Right cardiac atrium (tissue), 5 donors: ENCODE measurements around the gene RAPGEF5. TPM values are rescaled to one million over a fixed set of nuclear protein-coding genes. Genes with fewer than 3 reads are reported as not detected.

ENCODE experiments used
- ATAC-seq, 2 donors: fragments of 200-7000 bp; cut with Tn5 transposase; one replicate each; pipeline versions ENCODE4 v1.8.0 to v1.9.1; 2020; ENCODE audit warnings: moderate library complexity in 2 of 2, mild to moderate bottlenecking in 1 of 2
- DNase-seq, 3 donors: peaks; one replicate each; pipeline ENCODE4 v3.0.0-alpha.2; 2020
- H3K27ac ChIP-seq: one replicate; pipeline ENCODE4 v1.5.1; 2013; ENCODE audit warnings: mild to moderate bottlenecking, low read length, control low read depth, moderate library complexity
- H3K27me3 ChIP-seq: one replicate; pipeline ENCODE4 v1.6.1; 2013; ENCODE audit not compliant: control insufficient read depth, insufficient read depth
- H3K4me1 ChIP-seq: one replicate; pipeline ENCODE4 v1.6.1; 2013; ENCODE audit warnings: low read length; ENCODE audit not compliant: control insufficient read depth, insufficient read depth
- H3K4me3 ChIP-seq: one replicate; pipeline ENCODE4 v1.5.1; 2013; ENCODE audit warnings: low read length, control low read depth
- H3K9me3 ChIP-seq: one replicate; pipeline ENCODE4 v1.6.1; 2013; ENCODE audit warnings: low read length; ENCODE audit not compliant: control insufficient read depth
- WGBS: extraction: QIAGEN DNeasy Blood & Tissue Kit; methylation state at CpG from one replicate; pipeline ENCODE4 v1.1.7; 2013; 5-methylcytosine and 5-hydroxymethylcytosine counted together
- intact Hi-C, 4 donors: fragments of 100-400 bp; cut with DNase I; formaldehyde crosslinking; loops; one replicate each; pipeline versions ENCODE4 v1.11.0 to v1.14.0; 2022 to 2023
- polyA plus RNA-seq: library from polyadenylated mRNA; stranded (reverse); fragments of 200-250 nt; gene quantifications from one replicate; pipeline ENCODE4 v1.2.3, GENCODE V29; 2013
- total RNA-seq, 4 donors: library from RNA; stranded (reverse); fragmentation: NEBNext Ultra II Directional; extraction: Animal tissue kit (Norgen Biotek cat#: 25700); gene quantifications; one replicate each; pipeline ENCODE4 v1.2.1, GENCODE V29; 2021
- donor health status: healthy with polysubstance abuse.
- donor health status: DM: no; HTN: yes; CAD: no.
- donor health status: DM: no; HTN: no; CAD: no.
- donor health status: DM: no; HTN: yes; CAD: no; lungs with severe emphysema.
- donor health status: DM: yes; HTN: yes; CAD: no.

The RAPGEF5 gene
- total and polyA plus RNA-seq, 5 donors, result 8.7 to 30.8 (median 27.2) TPM

DNA sequence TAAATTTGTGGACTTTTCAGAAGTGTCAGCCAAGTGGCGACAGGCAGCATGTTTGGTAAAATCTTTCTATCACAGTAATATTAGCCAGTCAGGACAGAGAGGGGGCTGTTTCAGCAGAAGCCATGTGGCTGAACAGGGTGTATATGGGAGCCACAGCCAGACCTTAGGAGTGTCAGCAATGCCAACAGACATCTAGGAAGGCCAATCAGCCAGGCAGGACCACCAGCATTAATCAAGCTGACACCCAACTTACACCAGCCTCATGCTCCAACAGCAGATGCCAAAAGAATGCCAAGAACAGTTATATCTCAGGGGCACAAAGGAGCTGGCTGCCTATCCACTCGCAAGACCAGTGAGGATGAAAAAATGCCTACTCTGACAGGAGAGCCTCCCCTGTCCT, 54.8 kb downstream of the RAPGEF5 start:
- intact Hi-C loops, result no loop called here
- no peaks in the 10 kb centered on the region for H3K27me3 ChIP-seq
- no peak overlapping the region for H3K27ac ChIP-seq
- ATAC-seq (no peak), DNase-seq (no peak)
- H3K4me1 ChIP-seq, result no peaks in the 10 kb centered on the region
- no peaks in the 10 kb centered on the region for H3K9me3 ChIP-seq
- 83% methylated on average over 2 of the region's 2 CpGs for WGBS
- no peak overlapping the region for H3K4me3 ChIP-seq

DNA sequence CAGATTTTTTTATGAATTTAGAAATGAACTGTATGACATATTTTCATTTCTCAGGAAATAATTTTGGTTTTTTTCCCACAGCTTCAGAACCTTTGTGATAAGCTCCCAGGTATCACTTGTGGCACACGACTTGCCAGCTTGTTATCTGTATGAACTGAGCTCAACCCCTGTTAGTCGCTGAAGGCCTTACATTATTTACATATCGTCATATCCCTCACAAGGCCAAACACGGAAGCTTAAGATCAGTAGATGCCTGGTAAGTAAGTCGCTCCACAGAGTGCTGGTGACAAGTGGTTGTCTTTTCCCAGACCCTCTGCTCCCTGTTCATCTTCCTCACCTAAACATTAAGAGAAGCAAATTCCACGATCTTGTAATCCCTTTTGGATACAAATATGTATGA, 55.2 kb downstream of the RAPGEF5 start:
- no peak for DNase-seq
- intact Hi-C loops, result no loop called here
- WGBS, result 62% methylated on average over 6 of the region's 6 CpGs

DNA sequence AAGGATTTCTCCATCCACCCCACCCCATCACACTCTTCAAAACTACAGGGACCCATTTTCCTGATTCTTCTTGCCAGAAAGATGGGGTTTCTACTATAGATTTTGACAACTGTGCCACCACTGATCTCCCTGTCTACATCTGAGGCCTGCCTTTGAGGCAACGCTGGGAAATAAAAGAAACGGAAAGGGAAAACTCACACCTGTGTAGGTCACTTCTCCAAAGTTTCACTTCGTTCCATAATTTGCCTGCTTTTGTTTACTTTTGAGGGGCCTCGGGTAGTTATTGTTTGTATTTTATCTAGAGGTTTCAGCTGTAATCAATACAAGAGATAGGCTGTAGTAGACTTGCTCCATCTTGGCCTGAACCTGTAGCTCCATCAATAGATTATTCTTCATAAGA, 56.1 kb downstream of the RAPGEF5 start:
- no peak for ATAC-seq

More for the DNA sequence above, 55.2 kb downstream of the RAPGEF5 start:
- Histone ChIP-seq H3K27me3 (no peaks in the 10 kb centered on the region), H3K9me3 (no peaks in the 10 kb centered on the region), H3K4me1 (no peaks in the 10 kb centered on the region), H3K27ac (no peak overlapping the region), H3K4me3 (no peak overlapping the region)
- ATAC-seq, result no peak

DNA sequence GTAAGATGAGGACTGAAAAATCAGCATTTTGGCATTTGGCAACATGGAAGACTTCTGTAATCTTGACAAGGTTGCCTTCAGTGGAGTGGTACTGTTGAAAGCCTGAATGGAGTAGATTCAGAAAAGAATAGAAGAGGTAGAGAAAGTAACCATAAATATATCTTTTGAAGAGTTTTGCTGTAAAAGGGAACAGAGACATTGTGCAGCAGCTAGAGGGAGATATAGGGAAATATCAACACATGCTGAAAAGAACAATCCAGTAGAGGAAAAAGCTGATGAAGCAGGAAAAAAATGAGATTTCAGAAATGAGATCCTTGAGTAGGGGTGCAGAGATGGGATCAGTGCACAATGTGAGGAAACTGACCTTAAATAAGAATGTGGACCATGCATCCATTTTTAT, 60.0 kb downstream of the RAPGEF5 start:
- Histone ChIP-seq H3K9me3 (no peaks in the 10 kb centered on the region), H3K27ac (no peak overlapping the region), H3K27me3 (no peaks in the 10 kb centered on the region), H3K4me3 (no peak overlapping the region), H3K4me1 (no peaks in the 10 kb centered on the region)
- intact Hi-C loops, result loop anchor here in 2 of 4 donors (10.0 kb wide), 2 partner anchors 178 to 192 kb away; no protein-coding TSS in a partner anchor
- DNase-seq (no peak), ATAC-seq (no peak)

More for the DNA sequence above, 56.1 kb downstream of the RAPGEF5 start:
- Histone ChIP-seq H3K9me3 (no peaks in the 10 kb centered on the region), H3K27ac (no peak overlapping the region), H3K4me1 (no peaks in the 10 kb centered on the region), H3K4me3 (no peak overlapping the region), H3K27me3 (no peaks in the 10 kb centered on the region)
- intact Hi-C loops, result no loop called here
- WGBS, result 95% methylated on average over 4 of the region's 4 CpGs
- no peak for DNase-seq

DNA sequence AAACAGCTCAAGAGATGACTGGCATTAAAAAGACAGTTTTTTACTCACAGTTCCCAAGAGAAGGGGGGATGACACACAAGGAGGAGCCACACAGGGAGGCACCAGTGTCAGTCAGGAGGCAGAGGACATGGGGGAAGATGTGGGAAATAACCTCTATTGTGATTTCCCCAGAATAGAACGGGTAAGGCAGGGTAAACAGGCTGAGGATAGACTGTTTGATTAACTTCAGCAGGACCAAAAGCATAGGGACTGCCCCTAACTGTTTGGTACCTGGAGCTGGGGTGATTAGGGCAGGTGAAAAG, 60.7 kb downstream of the RAPGEF5 start:
- 74% methylated on average over 1 of the region's 1 CpG for WGBS

DNA sequence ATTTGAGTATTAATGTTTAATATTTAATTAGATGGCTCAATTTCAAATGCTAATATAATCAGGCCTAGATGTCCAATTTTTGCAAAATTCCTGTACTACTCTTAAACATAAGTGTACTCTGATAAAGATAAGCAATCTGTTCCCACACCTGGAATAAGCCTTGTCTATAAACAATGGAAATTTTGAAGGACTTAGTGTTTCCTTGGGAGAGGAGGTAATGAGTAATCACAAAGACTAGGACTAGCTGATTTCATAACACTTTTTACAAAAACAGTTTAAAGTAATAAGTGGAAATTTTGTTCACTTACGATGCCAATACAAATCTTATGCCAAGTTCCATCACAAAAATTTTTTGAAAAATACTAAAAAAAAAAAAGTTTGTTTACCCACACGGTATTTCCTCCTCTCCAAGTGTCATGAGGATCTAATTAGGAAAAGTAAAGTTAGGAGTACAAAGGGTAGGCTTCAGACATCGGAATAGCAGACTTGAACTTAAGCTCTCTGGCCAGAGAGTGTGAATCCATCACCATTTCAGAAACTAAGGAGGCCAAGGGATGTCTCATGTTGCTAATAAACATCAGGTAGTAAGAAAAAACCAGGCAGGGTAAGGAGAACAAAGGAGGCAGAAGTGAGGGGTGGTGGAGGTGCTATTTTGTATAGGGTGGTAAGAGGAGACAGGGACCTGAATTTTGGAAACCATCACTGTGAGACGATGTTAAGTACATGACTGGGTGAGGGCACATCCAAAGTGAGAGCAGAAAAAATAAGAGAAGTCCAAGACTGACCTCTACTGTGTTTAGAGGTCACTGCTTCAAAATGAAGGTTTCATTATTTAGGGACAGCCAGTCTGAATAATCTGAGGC, 61.3 kb downstream of the RAPGEF5 start:
- intact Hi-C loops, result loop anchor here in 2 of 4 donors (10.0 kb wide), 2 partner anchors 179 to 191 kb away; no protein-coding TSS in a partner anchor
- 51% methylated on average over 4 of the region's 4 CpGs for WGBS
- H3K27ac ChIP-seq, result no peak overlapping the region
- ATAC-seq (peak; percentile 57 to 75), DNase-seq (no peak)
- H3K4me3 ChIP-seq, result no peak overlapping the region
- no peaks in the 10 kb centered on the region for H3K27me3 ChIP-seq
- no peaks in the 10 kb centered on the region for H3K4me1 ChIP-seq
- no peaks in the 10 kb centered on the region for H3K9me3 ChIP-seq

More for the DNA sequence above, 60.7 kb downstream of the RAPGEF5 start:
- no peaks in the 10 kb centered on the region for H3K4me1 ChIP-seq
- H3K27ac ChIP-seq, result no peak overlapping the region
- no peaks in the 10 kb centered on the region for H3K27me3 ChIP-seq
- no peak for ATAC-seq
- H3K4me3 ChIP-seq, result no peak overlapping the region
- no peak for DNase-seq
- intact Hi-C loops, result loop anchor here in 2 of 4 donors (10.0 kb wide), 2 partner anchors 179 to 191 kb away; no protein-coding TSS in a partner anchor
- no peaks in the 10 kb centered on the region for H3K9me3 ChIP-seq

DNA sequence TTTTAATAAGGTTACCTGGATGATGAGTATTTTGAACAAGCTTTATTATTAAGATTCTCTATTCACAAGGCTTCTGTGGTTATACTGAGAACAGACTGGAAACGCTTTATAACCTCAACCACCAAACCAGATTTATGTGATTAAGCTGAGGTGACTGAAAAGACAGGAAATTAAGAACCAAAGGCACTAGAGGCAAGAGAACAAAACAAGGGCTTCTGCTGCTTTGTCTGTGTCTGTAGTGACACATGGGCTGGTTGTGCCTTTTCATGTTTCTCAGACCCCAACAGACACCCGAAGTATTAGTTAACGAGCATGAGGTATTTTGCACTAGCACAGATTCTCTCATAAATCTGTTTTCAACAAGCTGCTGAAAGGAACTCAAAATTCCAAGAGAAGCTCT, 64.4 kb downstream of the RAPGEF5 start:
- intact Hi-C loops, result loop anchor here in 2 of 4 donors (10.0 kb wide), 2 partner anchors 182 to 188 kb away; no protein-coding TSS in a partner anchor
- no peak for DNase-seq
- WGBS, result 70% methylated on average over 3 of the region's 3 CpGs

DNA sequence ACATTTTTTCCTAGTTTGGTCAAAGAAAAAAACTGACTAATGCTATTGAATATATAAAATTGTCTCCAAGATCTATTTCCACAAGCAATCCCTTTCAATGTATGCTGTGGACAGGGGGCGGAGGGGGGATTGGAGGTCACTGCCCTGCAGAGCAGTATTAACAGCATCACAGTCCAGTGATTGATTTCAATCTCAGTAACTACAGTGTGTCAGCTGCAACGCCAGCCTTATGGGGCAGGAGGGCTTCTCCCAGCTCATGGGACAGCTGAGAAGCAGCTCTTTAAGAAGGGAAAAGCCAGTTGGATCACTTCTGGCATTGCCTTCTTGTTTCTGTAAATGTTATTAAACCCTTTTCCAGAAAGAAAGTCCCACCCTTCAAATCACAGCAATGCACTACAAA, 65.0 kb downstream of the RAPGEF5 start:
- no peak for DNase-seq
- no peak for ATAC-seq
- H3K9me3 ChIP-seq, result no peaks in the 10 kb centered on the region
- no peak overlapping the region for H3K4me3 ChIP-seq
- intact Hi-C loops, result loop anchor here in 2 of 4 donors (10.0 kb wide), 2 partner anchors 183 to 187 kb away; no protein-coding TSS in a partner anchor
- WGBS, result 86% methylated on average over 2 of the region's 2 CpGs
- no peaks in the 10 kb centered on the region for H3K27me3 ChIP-seq
- no peaks in the 10 kb centered on the region for H3K4me1 ChIP-seq
- H3K27ac ChIP-seq, result no peak overlapping the region

More for the DNA sequence above, 64.4 kb downstream of the RAPGEF5 start:
- Histone ChIP-seq H3K27ac (no peak overlapping the region), H3K9me3 (no peaks in the 10 kb centered on the region), H3K4me1 (no peaks in the 10 kb centered on the region), H3K27me3 (no peaks in the 10 kb centered on the region), H3K4me3 (no peak overlapping the region)
- ATAC-seq, result no peak

DNA sequence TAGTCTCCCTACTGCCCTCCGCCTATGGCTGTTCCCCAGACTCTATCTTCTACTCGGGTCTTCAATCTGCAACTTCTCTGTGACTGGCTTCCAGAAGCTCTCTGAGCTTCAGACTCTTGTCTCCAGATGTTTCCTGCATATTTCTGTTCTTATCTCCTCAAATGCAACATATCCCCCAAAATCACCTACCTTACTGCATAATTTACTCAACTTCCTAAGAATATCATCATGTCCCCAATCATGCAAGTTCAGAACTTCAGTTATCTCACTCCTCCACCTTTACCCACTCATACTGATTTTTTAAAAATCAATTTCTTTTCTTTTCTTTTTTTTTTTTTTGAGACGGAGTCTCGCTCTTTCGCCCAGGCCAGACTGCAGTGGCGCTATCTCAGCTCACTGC, 68.8 kb downstream of the RAPGEF5 start:
- ATAC-seq, result no peak
- intact Hi-C loops, result no loop called here

DNA sequence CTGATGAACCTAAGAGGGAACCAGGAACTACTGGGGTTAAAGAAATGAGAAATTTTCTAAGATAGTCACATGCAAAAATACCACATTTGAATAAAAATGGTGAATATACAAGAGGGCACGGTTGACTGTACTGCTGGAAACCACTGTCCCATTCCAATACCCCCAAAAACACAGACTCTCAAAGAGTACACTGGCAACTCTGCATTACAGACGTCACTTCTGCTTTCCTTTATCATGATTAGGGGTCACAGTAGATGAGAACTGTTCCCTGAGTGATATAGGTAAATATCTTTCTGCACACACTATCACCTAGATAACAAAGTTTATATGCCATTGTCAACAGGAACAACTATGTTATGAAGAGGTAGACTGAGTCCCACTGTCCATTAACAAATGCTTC, 69.5 kb downstream of the RAPGEF5 start:
- Histone ChIP-seq H3K27ac (no peak overlapping the region), H3K27me3 (no peaks in the 10 kb centered on the region), H3K4me3 (no peak overlapping the region), H3K9me3 (no peaks in the 10 kb centered on the region), H3K4me1 (no peaks in the 10 kb centered on the region)
- no peak for ATAC-seq
- WGBS, result 83% methylated on average over 2 of the region's 2 CpGs
- intact Hi-C loops, result no loop called here
- DNase-seq, result no peak

More for the DNA sequence above, 68.8 kb downstream of the RAPGEF5 start:
- Histone ChIP-seq H3K4me3 (no peak overlapping the region), H3K4me1 (no peaks in the 10 kb centered on the region), H3K27ac (no peak overlapping the region), H3K27me3 (no peaks in the 10 kb centered on the region), H3K9me3 (no peaks in the 10 kb centered on the region)
- no peak for DNase-seq
- 83% methylated on average over 6 of the region's 6 CpGs for WGBS

DNA sequence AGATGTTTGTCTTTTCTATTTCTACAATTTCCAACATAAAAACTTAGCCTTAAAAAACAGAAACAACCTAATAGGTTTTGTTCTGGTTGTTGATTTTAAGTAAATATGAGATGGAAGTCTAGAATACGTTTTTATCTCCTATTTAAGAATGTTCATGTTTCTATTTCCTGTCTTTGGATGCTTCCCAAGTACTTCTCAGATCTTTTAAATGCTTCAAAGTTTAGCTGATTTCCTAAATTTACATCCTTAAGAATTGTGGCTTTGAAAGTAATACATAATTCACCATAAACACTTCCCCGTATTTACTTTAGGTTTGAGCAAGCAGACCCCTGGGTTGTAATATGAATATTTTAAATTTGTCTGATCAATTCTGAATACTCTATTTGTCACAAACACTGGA, 70.5 kb downstream of the RAPGEF5 start:
- Histone ChIP-seq H3K9me3 (no peaks in the 10 kb centered on the region), H3K27me3 (no peaks in the 10 kb centered on the region), H3K4me3 (no peak overlapping the region), H3K27ac (no peak overlapping the region), H3K4me1 (no peaks in the 10 kb centered on the region)
- ATAC-seq (no peak), DNase-seq (no peak)
- WGBS, result 48% methylated on average over 2 of the region's 2 CpGs
- intact Hi-C loops, result no loop called here
